H9 (cell line): ENCODE measurements around the gene CD93. TPM values are rescaled to one million over a fixed set of nuclear protein-coding genes. Genes with fewer than 3 reads are reported as not detected.
A peak's percentile ranks its signal among the peaks of the same experiment; 100 is the strongest.

Experiments used
- DNase-seq: peaks from one replicate; pipeline ENCODE4 v3.0.0-alpha.2; 2017
- H2AFZ ChIP-seq: one replicate; pipeline ENCODE4 v1.6.1; 2013; ENCODE audit warnings: mild to moderate bottlenecking, low read length, control low read depth, moderate library complexity
- H2AK5ac ChIP-seq: 2 replicates; pipeline ENCODE4 v1.6.1; 2013; ENCODE audit warnings: low read length, control low read depth, mixed read lengths; ENCODE audit not compliant: insufficient read length
- H2BK120ac ChIP-seq: one replicate; pipeline ENCODE4 v1.6.1; 2013; ENCODE audit warnings: low read depth, mild to moderate bottlenecking, low read length, control low read depth, inconsistent platforms; ENCODE audit not compliant: poor library complexity, severe bottlenecking
- H2BK12ac ChIP-seq: 2 replicates; pipeline ENCODE4 v1.6.1; 2013; ENCODE audit warnings: low read length, control low read depth, mixed read lengths, low read depth; ENCODE audit not compliant: insufficient read length
- H2BK15ac ChIP-seq: 2 replicates; pipeline ENCODE4 v1.6.1; 2013; ENCODE audit warnings: low read depth, low read length, control low read depth
- H2BK20ac ChIP-seq: one replicate; pipeline ENCODE4 v1.6.1; 2013; ENCODE audit warnings: low read depth, mild to moderate bottlenecking, low read length, control low read depth, inconsistent platforms; ENCODE audit not compliant: poor library complexity, severe bottlenecking
- H2BK5ac ChIP-seq: 2 replicates; pipeline ENCODE4 v1.6.1; 2013; ENCODE audit warnings: low read length, control low read depth, mixed read lengths; ENCODE audit not compliant: insufficient read length
- H3K14ac ChIP-seq: 2 replicates; pipeline ENCODE4 v1.6.1; 2013; ENCODE audit warnings: low read length, control low read depth; ENCODE audit not compliant: insufficient read depth
- H3K18ac ChIP-seq: 2 replicates; pipeline ENCODE4 v1.6.1; 2013; ENCODE audit warnings: low read depth, mild to moderate bottlenecking, mixed read lengths, low read length, control low read depth; ENCODE audit not compliant: insufficient read length
- H3K23ac ChIP-seq: 2 replicates; pipeline ENCODE4 v1.6.1; 2013; ENCODE audit warnings: low read length, control low read depth, mixed read lengths, low read depth; ENCODE audit not compliant: insufficient read length
- H3K23me2 ChIP-seq: 2 replicates; pipeline ENCODE4 v1.6.1; 2013; ENCODE audit warnings: low read depth, mild to moderate bottlenecking, mixed read lengths, low read length, control low read depth; ENCODE audit not compliant: insufficient read length, poor library complexity, severe bottlenecking
- H3K27ac ChIP-seq: 2 replicates; pipeline ENCODE4 v1.5.1; 2013; ENCODE audit warnings: low read length, control low read depth, mixed read lengths, low read depth; ENCODE audit not compliant: insufficient read length
- H3K27me3 ChIP-seq: 2 replicates; pipeline ENCODE4 v1.6.1; 2013; ENCODE audit warnings: low read length, control low read depth, inconsistent platforms; ENCODE audit not compliant: insufficient read depth
- H3K4ac ChIP-seq: 2 replicates; pipeline ENCODE4 v1.6.1; 2013; ENCODE audit warnings: low read depth, mild to moderate bottlenecking, control low read depth, inconsistent platforms, low read length, moderate library complexity
- H3K4me1 ChIP-seq: 2 replicates; pipeline ENCODE4 v1.6.1; 2013; ENCODE audit warnings: low read length, control low read depth, inconsistent platforms; ENCODE audit not compliant: insufficient read depth
- H3K4me2 ChIP-seq: 2 replicates; pipeline ENCODE4 v1.6.1; 2013; ENCODE audit warnings: low read length, control low read depth, mixed read lengths; ENCODE audit not compliant: insufficient read length, insufficient read depth
- H3K56ac ChIP-seq: 2 replicates; pipeline ENCODE4 v1.6.1; 2013; ENCODE audit warnings: low read depth, mild to moderate bottlenecking, mixed read lengths, low read length, control low read depth; ENCODE audit not compliant: insufficient read length
- H3K79me1 ChIP-seq: 2 replicates; pipeline ENCODE4 v1.6.1; 2013; ENCODE audit warnings: low read depth, mild to moderate bottlenecking, moderate library complexity, low read length, control low read depth, inconsistent platforms; ENCODE audit not compliant: insufficient read depth, poor library complexity, severe bottlenecking
- H3K79me2 ChIP-seq: 2 replicates; pipeline ENCODE4 v1.6.1; 2013; ENCODE audit warnings: low read length, control low read depth, inconsistent platforms; ENCODE audit not compliant: insufficient read depth
- H3K9ac ChIP-seq: 2 replicates; pipeline ENCODE4 v1.6.1; 2013; ENCODE audit warnings: low read length, control low read depth, mixed read lengths; ENCODE audit not compliant: insufficient read length; ENCODE audit errors: extremely low read depth
- H3K9me3 ChIP-seq: one replicate; pipeline ENCODE4 v1.6.1; 2013; ENCODE audit warnings: low read depth, low read length, inconsistent platforms; ENCODE audit not compliant: control insufficient read depth
- H3T11ph ChIP-seq: one replicate; pipeline ENCODE4 v1.6.1; 2013; ENCODE audit warnings: mild to moderate bottlenecking, low read length, control low read depth, inconsistent platforms
- H4K20me1 ChIP-seq: one replicate; pipeline ENCODE4 v1.6.1; 2013; ENCODE audit not compliant: control insufficient read depth, insufficient read length, insufficient read depth
- H4K5ac ChIP-seq: 2 replicates; pipeline ENCODE4 v1.6.1; 2013; ENCODE audit warnings: low read depth, mild to moderate bottlenecking, mixed read lengths, low read length, control low read depth; ENCODE audit not compliant: insufficient read length
- H4K8ac ChIP-seq: replicated peaks from 2 replicates; pipeline ENCODE4 v1.6.1; 2013; ENCODE audit warnings: low read length, control low read depth, mixed read lengths, low read depth; ENCODE audit not compliant: insufficient read length
- H4K91ac ChIP-seq: 2 replicates; pipeline ENCODE4 v1.6.1; 2013; ENCODE audit warnings: low read depth, mild to moderate bottlenecking, moderate library complexity, mixed read lengths, low read length, control low read depth; ENCODE audit not compliant: insufficient read length
- H3K27ac Mint-ChIP-seq, 3 experiments: 2 replicates in 2 of 3; 3 replicates in 1 of 3; pipeline ENCODE4 v1.8.0; 2020 to 2021; ENCODE audit warnings: mixed read lengths in 3 of 3, mild to moderate bottlenecking in 1 of 3, moderate library complexity in 1 of 3
- H3K27me3 Mint-ChIP-seq: 2 replicates; pipeline ENCODE4 v1.8.0; 2021; ENCODE audit warnings: low read depth, mild to moderate bottlenecking, moderate library complexity, mixed read lengths
- H3K36me3 Mint-ChIP-seq, 3 experiments: 2 replicates in 2 of 3; 3 replicates in 1 of 3; pipeline ENCODE4 v1.8.0; 2020 to 2021; ENCODE audit warnings: low read depth in 3 of 3, mixed read lengths in 3 of 3; ENCODE audit not compliant: insufficient read depth in 1 of 3
- H3K4me1 Mint-ChIP-seq, 2 experiments: 2 replicates each; pipeline ENCODE4 v1.8.0; 2020; ENCODE audit warnings: mixed read lengths in 2 of 2
- H3K4me3 Mint-ChIP-seq, 2 experiments: 2 replicates in 1 of 2; 3 replicates in 1 of 2; pipeline ENCODE4 v1.8.0; 2020 to 2021; ENCODE audit warnings: mild to moderate bottlenecking in 2 of 2, mixed read lengths in 2 of 2, moderate library complexity in 1 of 2
- H3K9me3 Mint-ChIP-seq, 2 experiments: 2 replicates in 1 of 2; 3 replicates in 1 of 2; pipeline ENCODE4 v1.8.0; 2020; ENCODE audit warnings: mild to moderate bottlenecking in 2 of 2, mixed read lengths in 2 of 2, moderate library complexity in 1 of 2
- WGBS: extraction: QIAGEN DNeasy Blood & Tissue Kit; methylation state at CpG from one replicate; pipeline ENCODE4 v1.1.7; 2013; ENCODE audit warnings: missing lambda C conversion rate, low lambda C conversion rate, mixed read lengths; ENCODE audit not compliant: insufficient read length; ENCODE audit errors: extremely low coverage; 5-methylcytosine and 5-hydroxymethylcytosine counted together
- total RNA-seq: library from RNA; stranded (reverse); gene quantifications from 2 replicates; pipeline ENCODE4 v1.2.1, GENCODE V29; 2021
- TF ChIP-seq, protein P1 (sequence below): fragments of 200-600 bp; sonication (generic); conservative IDR thresholded peaks from 3 replicates; pipeline ENCODE4 v1.8.0; 2021; ENCODE audit warnings: antibody characterized with exemption, mild to moderate bottlenecking

Gene CD93
- total RNA-seq, 1 experiment from 2014 or later = not detected

DNA sequence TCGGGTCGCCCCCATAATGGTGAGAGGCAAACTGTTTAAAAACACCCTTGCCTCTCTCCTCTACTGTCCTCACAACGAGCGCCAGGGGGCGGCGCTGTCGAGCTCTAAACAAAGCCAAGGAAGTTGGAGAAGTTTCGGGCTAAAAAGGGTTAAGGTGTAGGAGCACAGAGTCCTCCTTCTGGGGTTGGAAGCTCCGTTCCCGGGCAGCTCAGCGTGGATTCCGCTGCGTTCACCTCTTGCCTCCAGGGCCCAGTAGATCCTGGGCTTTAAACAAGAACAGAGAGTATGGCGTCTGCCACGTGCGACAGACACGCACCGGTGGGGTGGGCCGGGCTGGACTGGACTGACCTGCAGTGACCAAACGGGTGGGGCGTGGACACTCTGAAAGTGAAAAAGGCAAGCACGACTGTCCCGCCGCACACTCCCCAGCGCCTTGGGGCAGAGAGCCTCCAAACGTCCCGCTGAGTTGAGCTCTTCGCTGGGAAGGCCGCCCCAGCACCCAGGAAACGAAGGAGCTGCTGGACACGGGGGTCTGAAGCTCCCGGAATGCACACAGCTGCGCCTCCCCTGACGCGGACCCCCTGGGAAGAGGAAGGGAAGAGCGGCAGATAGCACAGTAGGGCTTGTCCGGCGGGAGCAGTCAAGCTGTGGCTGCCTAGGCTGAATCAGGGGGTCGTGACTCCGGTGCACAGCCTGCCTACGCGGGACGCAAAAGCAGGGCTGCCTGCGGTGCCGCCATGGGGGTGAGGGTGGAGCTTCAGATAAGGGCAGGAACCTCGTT is 35.1 kb downstream of the CD93 start:
- H3K36me3 Mint-ChIP-seq = peaks cover 0 to 3% (median 1%) of the 10 kb centered on the region in 3 experiments; a peak in 2 of 7 replicates
- TF ChIP-seq, protein P1, sequence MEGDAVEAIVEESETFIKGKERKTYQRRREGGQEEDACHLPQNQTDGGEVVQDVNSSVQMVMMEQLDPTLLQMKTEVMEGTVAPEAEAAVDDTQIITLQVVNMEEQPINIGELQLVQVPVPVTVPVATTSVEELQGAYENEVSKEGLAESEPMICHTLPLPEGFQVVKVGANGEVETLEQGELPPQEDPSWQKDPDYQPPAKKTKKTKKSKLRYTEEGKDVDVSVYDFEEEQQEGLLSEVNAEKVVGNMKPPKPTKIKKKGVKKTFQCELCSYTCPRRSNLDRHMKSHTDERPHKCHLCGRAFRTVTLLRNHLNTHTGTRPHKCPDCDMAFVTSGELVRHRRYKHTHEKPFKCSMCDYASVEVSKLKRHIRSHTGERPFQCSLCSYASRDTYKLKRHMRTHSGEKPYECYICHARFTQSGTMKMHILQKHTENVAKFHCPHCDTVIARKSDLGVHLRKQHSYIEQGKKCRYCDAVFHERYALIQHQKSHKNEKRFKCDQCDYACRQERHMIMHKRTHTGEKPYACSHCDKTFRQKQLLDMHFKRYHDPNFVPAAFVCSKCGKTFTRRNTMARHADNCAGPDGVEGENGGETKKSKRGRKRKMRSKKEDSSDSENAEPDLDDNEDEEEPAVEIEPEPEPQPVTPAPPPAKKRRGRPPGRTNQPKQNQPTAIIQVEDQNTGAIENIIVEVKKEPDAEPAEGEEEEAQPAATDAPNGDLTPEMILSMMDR = peak; percentile 84
- H3K27ac Mint-ChIP-seq = peak overlapping the region in 1 of 3 experiments; percentile 44; a peak in 2 of 7 replicates
- H3K27me3 Mint-ChIP-seq = peaks cover 81% of the 10 kb centered on the region
- peaks cover 2 to 4% of the 10 kb centered on the region in 2 experiments; a peak in 3 of 5 replicates for H3K9me3 Mint-ChIP-seq
- peak overlapping the region; percentile 28 for H3K18ac ChIP-seq
- no peak overlapping the region for H3K9ac ChIP-seq
- H2BK5ac ChIP-seq = no peak overlapping the region
- H3K4me3 Mint-ChIP-seq = peak overlapping the region; percentile 81 to 87
- no peak overlapping the region for H3K27ac ChIP-seq
- no peak overlapping the region for H3K56ac ChIP-seq
- H3T11ph ChIP-seq = no peak overlapping the region
- no CpG with 5 or more reads among the region's 46 CpGs for WGBS
- no peaks in the 10 kb centered on the region for H3K79me2 ChIP-seq
- no peak overlapping the region for H2BK12ac ChIP-seq
- H4K8ac ChIP-seq = no peak overlapping the region
- H4K91ac ChIP-seq = no peak overlapping the region
- peaks cover 16 to 25% of the 10 kb centered on the region in 2 experiments for H3K4me1 Mint-ChIP-seq
- no peak overlapping the region for H4K5ac ChIP-seq
- no peak overlapping the region for H2BK20ac ChIP-seq
- no peaks in the 10 kb centered on the region for H3K9me3 ChIP-seq
- DNase-seq = peak; percentile 88
- peaks cover 26% of the 10 kb centered on the region; the same call in 1 of the 2 replicates for H3K27me3 ChIP-seq
- H3K4me2 ChIP-seq = peak overlapping the region; percentile 66
- no peak overlapping the region for H2BK120ac ChIP-seq
- H3K14ac ChIP-seq = peak overlapping the region; percentile 80; the same call in 1 of the 2 replicates
- no peak overlapping the region for H2AFZ ChIP-seq
- H3K23ac ChIP-seq = no peak overlapping the region
- 0 out of 2 replicates have a peak, but pooled peaks cover 3% of the 10 kb centered on the region for H3K4me1 ChIP-seq
- H3K23me2 ChIP-seq = peaks cover 24% of the 10 kb centered on the region
- H2AK5ac ChIP-seq = no peak overlapping the region
- H3K79me1 ChIP-seq = no peaks in the 10 kb centered on the region
- no peaks in the 10 kb centered on the region for H4K20me1 ChIP-seq
- H3K4ac ChIP-seq = no peak overlapping the region
- H2BK15ac ChIP-seq = no peak overlapping the region
